ENCODE measurements around the gene GGA1.

DNA sequence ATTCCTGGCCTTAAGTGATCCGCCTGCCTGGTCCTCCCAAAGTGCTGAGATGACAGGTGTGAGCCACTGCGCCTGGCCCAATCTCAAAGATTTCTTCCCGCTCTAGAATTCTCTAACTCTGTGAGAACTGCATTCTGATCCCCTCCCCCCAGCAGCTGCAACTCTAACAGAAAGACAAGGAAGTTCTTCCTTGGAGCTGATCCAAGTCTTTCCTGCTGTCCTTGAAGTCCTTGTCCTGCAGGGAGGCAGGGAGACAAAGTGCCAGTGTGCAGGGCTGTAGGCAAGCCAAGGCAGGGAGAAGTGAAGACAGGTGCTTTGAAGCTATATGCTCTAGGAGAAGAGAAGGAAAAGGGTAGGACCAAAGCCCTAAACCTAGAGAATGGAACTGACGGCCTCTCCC is 9.5 kb upstream of the GGA1 start:
- TF ChIP-seq TAF1 (IDR thresholded peaks at IDR 0.05; ENCODE audit: low read depth, low read length) (no peak), POLR2A (IDR thresholded peaks at IDR 0.05; ENCODE audit: low read depth, low read length) (no peak), POLR2AphosphoS5 (IDR thresholded peaks at IDR 0.05; ENCODE audit: low read depth, low read length) (no peak), PAX5 (IDR thresholded peaks at IDR 0.05; ENCODE audit: insufficient read depth, low read length, severe bottlenecking) (no peak)
